ENCODE measurements around the gene ARID3A.
"Not testable (repeated sequence)": the region's sequence is repeated elsewhere in the genome, so short reads cannot be mapped to it uniquely, and the experiment has no call there.

Gene ARID3A

GRCh38 chr19:1019980-1020867 is 94.4 kb downstream of the ARID3A start:
- DNase-seq = no peak

DNA sequence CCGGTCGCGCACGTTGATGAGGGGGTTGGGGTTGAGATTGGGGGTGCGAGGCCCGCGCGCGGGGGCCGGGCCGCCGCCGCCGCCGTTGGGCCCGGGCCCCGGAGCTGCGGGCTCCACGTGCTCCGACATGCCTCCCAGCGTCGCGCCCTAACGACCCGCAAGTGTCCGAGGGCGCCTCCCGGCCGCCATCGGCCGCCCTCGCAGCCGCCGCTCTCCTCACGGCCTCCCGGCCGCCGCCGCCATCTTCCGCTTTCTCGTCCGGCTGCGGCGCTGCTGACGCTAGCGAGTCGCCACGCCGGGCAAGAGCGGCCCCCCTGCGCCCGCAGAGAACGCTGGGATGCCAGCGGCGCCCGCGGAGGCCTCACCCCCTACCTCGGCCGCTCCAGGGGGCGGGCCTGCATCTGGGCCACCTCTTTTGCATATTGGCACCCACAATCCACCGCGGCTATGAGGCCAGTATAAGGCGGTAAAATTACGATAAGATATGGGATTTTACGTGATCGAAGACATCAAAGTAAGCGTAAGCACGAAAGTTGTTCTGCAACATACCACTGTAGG is 95.1 kb downstream of the ARID3A start, which contains the start of gene TMEM259:
TMEM259 (minus strand) TSS at position 256 of the 558 bp plus-strand sequence; CDS start at position 129, 127 bp downstream.
- peak; percentile 98 for DNase-seq

- DNase-seq = not testable (repeated sequence)
Measured at GRCh38 chr19:1023883-1024188, 98.0 kb downstream of the ARID3A start.

- DNase-seq = not testable (repeated sequence)
Measured at GRCh38 chr19:1025080-1025479, 99.2 kb downstream of the ARID3A start.
